HG03575 (cell line): ENCODE data around the gene CCDC191.

ENCODE experiments used
- ATAC-seq: cut with Tn5 transposase; IDR thresholded peaks from one replicate; pipeline ENCODE4 v1.9.1; 2021; ENCODE audit not compliant: unreplicated experiment, insufficient number of reproducible peaks, low FRiP score; ENCODE audit errors: extremely low read depth

The CCDC191 gene

DNA sequence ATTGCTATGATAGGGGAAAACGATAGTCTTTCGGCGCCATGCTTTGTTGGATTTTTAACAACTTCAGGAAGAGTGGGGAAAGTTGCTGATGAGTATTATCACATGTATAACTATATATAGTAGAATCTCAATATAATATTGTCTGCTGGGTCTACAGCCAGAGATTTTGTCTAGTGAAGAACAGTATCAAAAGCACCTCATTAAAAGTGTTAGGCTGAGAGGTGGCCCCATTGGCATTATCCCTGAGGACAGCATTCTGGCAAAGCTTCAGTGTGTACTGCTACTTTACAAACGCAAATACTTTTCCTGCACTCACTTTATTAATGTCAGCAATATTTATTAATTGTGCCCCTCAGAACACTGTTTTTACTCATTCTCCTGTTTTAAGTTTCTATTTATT is 12.0 kb upstream of the CCDC191 start:
- no peak for ATAC-seq

GRCh38 chr3:114067804-114068203 is 11.5 kb upstream of the CCDC191 start:
- ATAC-seq = no peak

DNA sequence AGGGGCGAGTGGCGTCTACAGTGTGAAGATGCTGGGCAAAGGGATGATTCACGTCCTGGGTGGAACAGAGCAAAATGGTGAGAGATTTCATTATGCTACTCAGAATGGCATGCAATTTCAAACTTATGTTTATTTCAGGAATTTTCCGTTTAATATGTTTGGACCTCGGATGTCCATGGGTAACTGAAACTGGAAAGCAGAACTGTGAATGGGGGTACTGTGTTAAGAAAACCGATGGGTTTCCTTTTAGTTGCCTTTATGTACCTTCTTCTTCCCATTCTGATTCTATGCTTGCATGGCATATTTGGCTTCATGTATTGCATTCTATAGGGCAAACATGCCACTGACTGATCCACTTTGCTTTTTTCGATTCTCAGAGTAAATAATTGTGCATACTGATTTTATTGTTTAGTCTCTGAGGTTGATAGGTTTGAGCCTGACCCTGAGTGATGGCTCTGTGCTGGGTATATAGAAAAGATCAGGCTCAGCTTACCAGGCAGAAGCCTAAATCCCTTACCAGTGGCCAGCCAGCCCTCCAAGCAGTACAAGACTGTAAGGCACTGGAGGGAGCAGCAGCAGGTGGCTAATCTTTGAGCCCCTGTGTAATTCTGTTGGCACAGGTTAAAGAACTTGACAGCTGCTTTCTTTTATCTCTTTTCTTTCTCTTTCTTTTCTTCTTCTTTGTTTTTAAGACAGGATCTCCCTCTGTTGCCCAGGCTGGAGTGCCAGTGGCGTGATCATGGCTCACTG is 4.8 kb upstream of the CCDC191 start:
- no peak for ATAC-seq

GRCh38 chr3:114058646-114059045 is 2.3 kb upstream of the CCDC191 start:
- no peak for ATAC-seq

GRCh38 chr3:114057011-114057347 is 653 bp upstream of the CCDC191 start:
- no peak for ATAC-seq

DNA sequence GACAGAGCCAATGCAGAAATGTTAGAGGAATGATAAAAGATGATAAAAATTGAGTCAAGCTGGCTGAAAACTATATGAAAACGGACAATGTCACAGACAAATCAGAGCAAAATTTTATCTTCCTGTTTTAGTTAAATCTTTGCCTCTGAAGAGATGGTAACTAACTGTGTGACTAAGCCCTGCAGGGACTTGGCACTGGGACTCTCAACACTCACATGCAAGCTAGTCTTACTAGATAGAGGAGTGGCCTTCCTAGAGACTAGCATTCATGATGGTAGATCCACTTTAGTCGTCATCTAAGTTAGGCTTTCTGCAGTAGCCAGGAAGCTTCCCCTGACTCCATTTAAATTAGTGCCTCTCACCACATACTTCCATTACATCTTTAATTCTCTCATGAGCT is 4.1 kb downstream of the CCDC191 start:
- ATAC-seq = no peak

DNA sequence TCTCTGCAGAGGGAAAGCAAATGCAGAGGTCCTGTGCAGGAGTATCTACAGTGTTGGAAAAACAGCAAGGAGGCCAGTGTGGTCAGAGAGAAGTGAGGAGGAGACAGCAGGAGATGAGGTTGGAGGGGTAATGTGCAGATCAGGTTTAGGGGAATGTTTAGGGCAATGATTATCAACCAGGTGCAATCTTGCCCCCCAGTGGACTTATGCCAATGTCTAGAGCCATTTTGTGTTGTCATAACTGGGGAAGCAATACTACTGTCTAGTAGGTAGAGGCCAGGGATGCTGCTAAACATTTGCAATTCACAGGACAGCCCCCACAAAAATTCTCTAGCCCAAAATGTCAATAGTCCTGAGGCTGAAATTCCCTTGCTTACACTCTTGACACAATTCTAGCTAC is 13.1 kb downstream of the CCDC191 start:
- ATAC-seq = no peak

- no peak for ATAC-seq
Observed at GRCh38 chr3:114035896-114036295, 20.4 kb downstream of the CCDC191 start.

GRCh38 chr3:114034787-114035545 is 21.4 kb downstream of the CCDC191 start:
- no peak for ATAC-seq

- no peak for ATAC-seq
Observed at GRCh38 chr3:114034211-114034610, 22.1 kb downstream of the CCDC191 start.

DNA sequence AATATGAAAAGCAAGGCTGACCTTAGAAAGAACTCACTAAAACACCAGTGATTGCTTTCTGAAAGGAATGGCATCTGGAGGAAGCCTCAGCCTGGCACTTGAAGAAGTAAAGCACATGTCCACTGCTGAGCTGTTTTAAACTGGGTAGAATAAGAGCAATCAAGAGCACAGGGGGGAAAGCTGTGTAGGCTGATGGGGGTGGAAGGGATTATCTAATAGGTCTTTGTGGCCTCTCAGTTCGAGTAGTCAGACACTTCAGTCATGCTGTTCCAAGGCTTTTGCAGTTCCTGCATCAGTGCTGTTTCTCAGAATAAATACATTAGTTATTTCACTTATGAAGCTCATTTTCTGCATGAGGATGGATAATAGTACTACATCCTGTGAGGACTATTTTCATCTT is 22.6 kb downstream of the CCDC191 start:
- ATAC-seq = no peak

GRCh38 chr3:114026331-114026730 is 30.0 kb downstream of the CCDC191 start:
- ATAC-seq = no peak

DNA sequence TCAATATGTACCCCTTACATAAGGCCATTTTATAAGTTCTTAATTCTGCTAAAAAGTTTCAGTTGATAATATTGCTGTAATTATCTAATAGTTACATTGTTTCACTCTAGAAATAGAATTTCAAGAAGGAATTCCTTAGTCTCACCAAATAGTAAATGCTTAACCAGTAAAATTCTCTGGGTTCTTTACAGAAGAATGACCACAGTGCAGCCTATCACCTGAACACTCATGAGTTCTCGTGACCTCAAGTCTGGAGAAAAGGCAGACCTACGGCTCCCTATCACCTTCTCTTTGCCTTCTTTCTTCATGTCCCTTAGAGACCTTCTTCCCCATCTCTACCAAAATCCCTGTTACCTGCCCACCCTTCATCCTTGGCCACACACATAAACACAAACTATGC is 30.9 kb downstream of the CCDC191 start:
- ATAC-seq = no peak

DNA sequence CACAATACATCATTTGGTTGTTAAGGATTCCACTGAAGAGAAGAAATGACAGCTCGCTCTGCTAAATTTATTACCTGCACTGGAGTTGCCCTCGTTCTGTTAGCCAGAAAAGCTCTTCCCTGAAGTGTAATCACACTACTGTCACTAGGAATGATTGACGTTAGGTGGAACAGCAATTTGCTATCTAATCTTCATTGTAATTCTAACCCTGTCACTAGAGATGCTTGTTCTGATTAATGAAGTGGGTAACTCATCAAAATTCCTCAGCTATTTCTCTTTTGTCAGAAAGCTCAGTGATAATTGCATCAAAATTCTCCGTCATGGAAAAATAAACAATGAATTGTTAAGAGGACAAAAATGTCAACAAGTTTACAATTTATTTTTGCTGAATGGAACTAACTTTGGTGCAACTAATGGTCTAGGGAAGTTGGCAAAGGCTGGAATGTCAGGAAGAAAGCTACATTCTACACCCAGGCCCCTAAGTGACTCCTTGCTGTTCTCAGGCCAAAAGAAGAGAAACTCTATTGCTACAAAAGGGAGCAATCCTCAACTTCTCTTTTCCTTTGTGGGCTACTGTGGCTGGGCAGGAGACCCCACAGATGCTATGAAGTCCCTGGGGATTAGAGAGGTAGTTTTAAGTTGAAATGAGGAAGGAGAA is 34.1 kb downstream of the CCDC191 start:
- no peak for ATAC-seq

DNA sequence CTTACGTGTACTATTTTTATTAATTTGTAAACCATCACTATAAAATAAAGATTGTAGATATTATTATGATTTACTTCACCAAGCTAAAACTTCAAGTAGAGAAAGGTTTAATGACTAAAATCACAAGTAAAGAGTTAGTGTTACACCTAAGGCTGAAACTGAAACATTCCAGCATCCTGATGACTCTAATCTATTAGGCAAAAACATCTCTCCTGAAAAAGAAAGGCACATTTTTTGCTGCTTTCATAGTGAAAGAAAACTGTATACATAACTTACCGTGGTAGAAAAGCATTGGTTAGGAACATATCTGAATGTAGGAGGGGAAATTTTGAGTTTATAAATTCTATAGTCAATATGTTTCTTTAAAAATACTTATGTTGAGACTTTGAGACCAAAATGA is 35.4 kb downstream of the CCDC191 start:
- ATAC-seq = no peak

- no peak for ATAC-seq
Observed at GRCh38 chr3:114019486-114019885, 36.8 kb downstream of the CCDC191 start.

DNA sequence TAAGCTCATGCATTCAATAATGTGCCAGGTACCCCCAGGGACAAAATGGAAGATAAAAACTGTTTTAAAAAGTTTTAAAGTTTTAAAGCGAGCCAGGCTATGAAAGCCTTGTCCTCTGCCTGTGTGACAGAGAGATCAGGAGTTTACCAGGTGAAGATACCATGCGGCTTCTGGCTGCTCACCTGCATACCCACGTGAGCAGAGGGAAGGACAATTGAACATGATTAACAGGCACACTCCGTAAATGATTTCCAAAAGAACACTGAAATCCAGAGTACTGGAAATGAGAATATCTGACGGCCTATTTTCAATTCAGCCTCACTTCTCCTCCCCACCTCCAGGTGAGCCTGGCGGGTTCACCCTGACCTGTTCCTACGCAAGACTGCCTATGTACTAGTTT is 42.1 kb downstream of the CCDC191 start:
- ATAC-seq = no peak

DNA sequence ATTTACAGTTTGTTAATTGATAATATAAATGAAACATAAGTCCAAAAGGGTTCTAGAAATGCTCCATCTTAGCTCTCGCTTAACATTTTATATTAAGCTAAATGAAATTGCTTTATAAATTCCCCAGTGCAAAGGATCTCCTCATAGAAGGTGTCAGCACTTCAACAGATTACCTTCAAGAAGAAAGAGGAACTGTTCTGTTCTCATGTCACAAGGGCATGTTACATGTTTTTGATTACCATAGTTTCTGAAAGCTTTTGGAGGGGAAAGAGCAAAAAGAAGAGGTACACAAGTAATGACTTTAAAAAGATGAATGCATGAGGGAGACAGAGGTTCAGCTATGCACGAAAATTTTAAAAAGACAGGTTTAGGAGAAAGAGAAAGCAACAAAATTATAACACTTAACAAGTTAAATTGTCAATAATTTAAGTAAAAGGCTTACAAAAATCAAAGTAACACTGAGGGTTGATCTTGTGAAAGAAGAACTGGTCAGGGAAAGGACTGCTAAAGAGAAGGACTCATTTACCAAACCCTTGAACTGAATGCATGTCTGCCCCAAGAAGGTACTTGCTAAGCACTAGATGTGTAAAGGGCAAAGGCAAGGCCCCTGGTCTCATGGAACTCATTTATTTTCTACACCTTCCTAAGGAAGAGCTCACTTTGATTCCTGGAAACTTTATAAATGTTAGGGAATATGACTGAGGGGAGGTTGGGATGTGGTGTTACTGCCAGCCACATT is 45.1 kb downstream of the CCDC191 start:
- ATAC-seq = no peak

- peak; percentile 83 for ATAC-seq
Observed at GRCh38 chr3:114005481-114005880, 50.8 kb downstream of the CCDC191 start.

DNA sequence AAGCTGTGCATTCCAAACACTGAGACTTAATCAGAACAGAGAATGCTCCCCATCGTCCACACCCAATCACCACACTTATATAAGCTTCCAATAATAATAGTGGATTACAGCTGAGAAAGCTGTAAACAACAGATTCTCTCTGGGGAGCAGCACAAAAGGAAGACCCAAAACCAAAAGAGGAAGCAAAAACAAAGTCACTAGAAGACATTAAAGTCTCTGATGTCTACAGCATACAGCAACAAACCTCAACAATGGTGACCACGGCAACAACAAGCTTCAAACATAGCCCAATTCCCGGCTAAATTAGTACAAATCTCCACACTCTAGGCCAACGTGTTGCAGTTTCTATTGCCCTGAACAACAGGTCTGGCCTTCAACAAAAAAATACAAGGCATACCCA is 70.8 kb downstream of the CCDC191 start:
- ATAC-seq = no peak
